HepG2 (cell line): ENCODE results near the gene HNRNPF. TPM values are rescaled to one million over a fixed set of nuclear protein-coding genes. Genes with fewer than 3 reads are reported as not detected.

Experiments used
- MIER3 ChIP-seq: IDR thresholded peaks from 2 replicates; pipeline ENCODE4 v1.6.1; 2016; ENCODE audit warnings: missing compliant biosample characterization, borderline replicate concordance
- SALL2 ChIP-seq: sonication (generic); formaldehyde crosslinking; IDR thresholded peaks from 2 replicates; pipeline ENCODE4 v1.8.1; 2023; ENCODE audit warnings: mild to moderate bottlenecking, missing genetic modification reagents, inconsistent platforms
- ZBTB33 ChIP-seq: sonication (generic); formaldehyde crosslinking; IDR thresholded peaks from 2 replicates; pipeline ENCODE4 v1.4.0; 2020; ENCODE audit warnings: missing genetic modification reagents
- ZSCAN29 ChIP-seq: sonication (generic); formaldehyde crosslinking; conservative IDR thresholded peaks from 2 replicates; pipeline ENCODE4 v1.4.0; 2020; ENCODE audit warnings: mild to moderate bottlenecking, missing genetic modification reagents
- polyA plus RNA-seq, 8 experiments: library from polyadenylated mRNA; depleted of rRNA in 3 of 8; stranded (reverse) in 7 of 8; unstranded in 1 of 8; fragments of >200 nt; fragmentation: Illumina TruSeq in 4 of 8; extraction: Trizol in 4 of 8; gene quantifications; 2 replicates each; pipeline versions ENCODE4 v1.2.1 to v1.2.3, GENCODE V29; 2011 to 2016; ENCODE audit warnings: low read depth in 4 of 8, missing spikeins in 1 of 8, mixed read lengths in 1 of 8; ENCODE audit not compliant: insufficient read depth in 1 of 8
- total RNA-seq, 5 experiments: library from RNA; depleted of rRNA; stranded (reverse); fragments of >200 nt; fragmentation: Illumina TruSeq; extraction: Trizol; gene quantifications; 2 replicates each; pipeline ENCODE4 v1.2.3, GENCODE V29; 2016; ENCODE audit warnings: low read depth in 1 of 5
- TF ChIP-seq, protein P1 (sequence below): sonication (generic); formaldehyde crosslinking; IDR thresholded peaks from 2 replicates; pipeline ENCODE4 v1.4.0; 2020; ENCODE audit warnings: missing genetic modification reagents
- TF ChIP-seq, protein P2 (sequence below): sonication (generic); formaldehyde crosslinking; conservative IDR thresholded peaks from 2 replicates; pipeline ENCODE4 v1.8.0; 2022; ENCODE audit warnings: low read depth, missing genetic modification reagents
- TF ChIP-seq, protein P3 (sequence below), 2 experiments: sonication (generic) in 1 of 2; formaldehyde crosslinking in 1 of 2; IDR thresholded peaks; 2 replicates each; pipeline versions ENCODE4 v1.4.0 to v1.6.1; 2018 to 2020; ENCODE audit warnings: missing genetic modification reagents in 2 of 2, borderline replicate concordance in 1 of 2, low read depth in 1 of 2, mild to moderate bottlenecking in 1 of 2, missing biosample characterization in 1 of 2
- TF ChIP-seq, protein P4 (sequence below): sonication (generic); formaldehyde crosslinking; IDR thresholded peaks from 2 replicates; pipeline ENCODE4 v1.4.0; 2020; ENCODE audit warnings: missing genetic modification reagents
- TF ChIP-seq, protein P5 (sequence below): sonication (generic); formaldehyde crosslinking; conservative IDR thresholded peaks from 2 replicates; pipeline ENCODE4 v1.8.0; 2022; ENCODE audit warnings: mild to moderate bottlenecking, moderate library complexity, missing genetic modification reagents

The HNRNPF gene
- total and polyA plus RNA-seq, 2 of the 13 experiments (the other 11 are each of a cell fraction or from before 2014, with no cell fraction given), result 166 to 308 TPM

DNA sequence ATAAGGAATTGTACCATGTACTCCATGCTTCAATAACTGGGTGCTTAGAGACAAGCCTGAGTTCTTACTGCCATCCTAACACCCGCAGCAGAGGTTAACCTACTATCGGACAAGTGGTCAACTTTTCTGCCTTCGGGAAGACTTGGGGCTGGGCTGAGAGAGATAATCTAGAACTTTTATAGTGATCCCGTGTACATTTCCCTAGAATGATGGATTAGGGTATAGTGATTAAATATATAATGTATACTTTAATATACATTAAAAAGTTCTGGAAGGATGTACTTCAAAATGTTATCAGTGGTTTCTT lies 12.2 kb upstream of the HNRNPF start (continued):
- TF ChIP-seq ZBTB33 (no peak), ZSCAN29 (CRISPR knock-in tag) (0 out of 2 replicates have a peak, but pooled peaks have one; percentile 5), SALL2 (CRISPR knock-in tag) (0 out of 2 replicates have a peak, but pooled peaks have one; percentile 6), MIER3 (CRISPR knock-in tag) (0 out of 2 replicates have a peak, but pooled peaks have one; percentile 1)
- TF ChIP-seq, protein P1, sequence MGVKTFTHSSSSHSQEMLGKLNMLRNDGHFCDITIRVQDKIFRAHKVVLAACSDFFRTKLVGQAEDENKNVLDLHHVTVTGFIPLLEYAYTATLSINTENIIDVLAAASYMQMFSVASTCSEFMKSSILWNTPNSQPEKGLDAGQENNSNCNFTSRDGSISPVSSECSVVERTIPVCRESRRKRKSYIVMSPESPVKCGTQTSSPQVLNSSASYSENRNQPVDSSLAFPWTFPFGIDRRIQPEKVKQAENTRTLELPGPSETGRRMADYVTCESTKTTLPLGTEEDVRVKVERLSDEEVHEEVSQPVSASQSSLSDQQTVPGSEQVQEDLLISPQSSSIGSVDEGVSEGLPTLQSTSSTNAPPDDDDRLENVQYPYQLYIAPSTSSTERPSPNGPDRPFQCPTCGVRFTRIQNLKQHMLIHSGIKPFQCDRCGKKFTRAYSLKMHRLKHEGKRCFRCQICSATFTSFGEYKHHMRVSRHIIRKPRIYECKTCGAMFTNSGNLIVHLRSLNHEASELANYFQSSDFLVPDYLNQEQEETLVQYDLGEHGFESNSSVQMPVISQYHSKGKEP, result no peak
- TF ChIP-seq, protein P2, sequence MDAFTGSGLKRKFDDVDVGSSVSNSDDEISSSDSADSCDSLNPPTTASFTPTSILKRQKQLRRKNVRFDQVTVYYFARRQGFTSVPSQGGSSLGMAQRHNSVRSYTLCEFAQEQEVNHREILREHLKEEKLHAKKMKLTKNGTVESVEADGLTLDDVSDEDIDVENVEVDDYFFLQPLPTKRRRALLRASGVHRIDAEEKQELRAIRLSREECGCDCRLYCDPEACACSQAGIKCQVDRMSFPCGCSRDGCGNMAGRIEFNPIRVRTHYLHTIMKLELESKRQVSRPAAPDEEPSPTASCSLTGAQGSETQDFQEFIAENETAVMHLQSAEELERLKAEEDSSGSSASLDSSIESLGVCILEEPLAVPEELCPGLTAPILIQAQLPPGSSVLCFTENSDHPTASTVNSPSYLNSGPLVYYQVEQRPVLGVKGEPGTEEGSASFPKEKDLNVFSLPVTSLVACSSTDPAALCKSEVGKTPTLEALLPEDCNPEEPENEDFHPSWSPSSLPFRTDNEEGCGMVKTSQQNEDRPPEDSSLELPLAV (CRISPR knock-in tag), result 0 out of 2 replicates have a peak, but pooled peaks have one; percentile 13
- TF ChIP-seq, protein P3, sequence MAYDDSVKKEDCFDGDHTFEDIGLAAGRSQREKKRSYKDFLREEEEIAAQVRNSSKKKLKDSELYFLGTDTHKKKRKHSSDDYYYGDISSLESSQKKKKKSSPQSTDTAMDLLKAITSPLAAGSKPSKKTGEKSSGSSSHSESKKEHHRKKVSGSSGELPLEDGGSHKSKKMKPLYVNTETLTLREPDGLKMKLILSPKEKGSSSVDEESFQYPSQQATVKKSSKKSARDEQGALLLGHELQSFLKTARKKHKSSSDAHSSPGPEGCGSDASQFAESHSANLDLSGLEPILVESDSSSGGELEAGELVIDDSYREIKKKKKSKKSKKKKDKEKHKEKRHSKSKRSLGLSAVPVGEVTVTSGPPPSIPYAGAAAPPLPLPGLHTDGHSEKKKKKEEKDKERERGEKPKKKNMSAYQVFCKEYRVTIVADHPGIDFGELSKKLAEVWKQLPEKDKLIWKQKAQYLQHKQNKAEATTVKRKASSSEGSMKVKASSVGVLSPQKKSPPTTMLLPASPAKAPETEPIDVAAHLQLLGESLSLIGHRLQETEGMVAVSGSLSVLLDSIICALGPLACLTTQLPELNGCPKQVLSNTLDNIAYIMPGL (CRISPR knock-in tag; IDR thresholded peaks at IDR 0.05; ENCODE audit: borderline replicate concordance in 1 of 2, low read depth in 1 of 2), result no peak
- TF ChIP-seq, protein P4, sequence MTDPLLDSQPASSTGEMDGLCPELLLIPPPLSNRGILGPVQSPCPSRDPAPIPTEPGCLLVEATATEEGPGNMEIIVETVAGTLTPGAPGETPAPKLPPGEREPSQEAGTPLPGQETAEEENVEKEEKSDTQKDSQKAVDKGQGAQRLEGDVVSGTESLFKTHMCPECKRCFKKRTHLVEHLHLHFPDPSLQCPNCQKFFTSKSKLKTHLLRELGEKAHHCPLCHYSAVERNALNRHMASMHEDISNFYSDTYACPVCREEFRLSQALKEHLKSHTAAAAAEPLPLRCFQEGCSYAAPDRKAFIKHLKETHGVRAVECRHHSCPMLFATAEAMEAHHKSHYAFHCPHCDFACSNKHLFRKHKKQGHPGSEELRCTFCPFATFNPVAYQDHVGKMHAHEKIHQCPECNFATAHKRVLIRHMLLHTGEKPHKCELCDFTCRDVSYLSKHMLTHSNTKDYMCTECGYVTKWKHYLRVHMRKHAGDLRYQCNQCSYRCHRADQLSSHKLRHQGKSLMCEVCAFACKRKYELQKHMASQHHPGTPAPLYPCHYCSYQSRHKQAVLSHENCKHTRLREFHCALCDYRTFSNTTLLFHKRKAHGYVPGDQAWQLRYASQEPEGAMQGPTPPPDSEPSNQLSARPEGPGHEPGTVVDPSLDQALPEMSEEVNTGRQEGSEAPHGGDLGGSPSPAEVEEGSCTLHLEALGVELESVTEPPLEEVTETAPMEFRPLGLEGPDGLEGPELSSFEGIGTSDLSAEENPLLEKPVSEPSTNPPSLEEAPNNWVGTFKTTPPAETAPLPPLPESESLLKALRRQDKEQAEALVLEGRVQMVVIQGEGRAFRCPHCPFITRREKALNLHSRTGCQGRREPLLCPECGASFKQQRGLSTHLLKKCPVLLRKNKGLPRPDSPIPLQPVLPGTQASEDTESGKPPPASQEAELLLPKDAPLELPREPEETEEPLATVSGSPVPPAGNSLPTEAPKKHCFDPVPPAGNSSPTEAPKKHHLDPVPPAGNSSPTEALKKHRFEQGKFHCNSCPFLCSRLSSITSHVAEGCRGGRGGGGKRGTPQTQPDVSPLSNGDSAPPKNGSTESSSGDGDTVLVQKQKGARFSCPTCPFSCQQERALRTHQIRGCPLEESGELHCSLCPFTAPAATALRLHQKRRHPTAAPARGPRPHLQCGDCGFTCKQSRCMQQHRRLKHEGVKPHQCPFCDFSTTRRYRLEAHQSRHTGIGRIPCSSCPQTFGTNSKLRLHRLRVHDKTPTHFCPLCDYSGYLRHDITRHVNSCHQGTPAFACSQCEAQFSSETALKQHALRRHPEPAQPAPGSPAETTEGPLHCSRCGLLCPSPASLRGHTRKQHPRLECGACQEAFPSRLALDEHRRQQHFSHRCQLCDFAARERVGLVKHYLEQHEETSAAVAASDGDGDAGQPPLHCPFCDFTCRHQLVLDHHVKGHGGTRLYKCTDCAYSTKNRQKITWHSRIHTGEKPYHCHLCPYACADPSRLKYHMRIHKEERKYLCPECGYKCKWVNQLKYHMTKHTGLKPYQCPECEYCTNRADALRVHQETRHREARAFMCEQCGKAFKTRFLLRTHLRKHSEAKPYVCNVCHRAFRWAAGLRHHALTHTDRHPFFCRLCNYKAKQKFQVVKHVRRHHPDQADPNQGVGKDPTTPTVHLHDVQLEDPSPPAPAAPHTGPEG (CRISPR knock-in tag), result no peak
- TF ChIP-seq, protein P5, sequence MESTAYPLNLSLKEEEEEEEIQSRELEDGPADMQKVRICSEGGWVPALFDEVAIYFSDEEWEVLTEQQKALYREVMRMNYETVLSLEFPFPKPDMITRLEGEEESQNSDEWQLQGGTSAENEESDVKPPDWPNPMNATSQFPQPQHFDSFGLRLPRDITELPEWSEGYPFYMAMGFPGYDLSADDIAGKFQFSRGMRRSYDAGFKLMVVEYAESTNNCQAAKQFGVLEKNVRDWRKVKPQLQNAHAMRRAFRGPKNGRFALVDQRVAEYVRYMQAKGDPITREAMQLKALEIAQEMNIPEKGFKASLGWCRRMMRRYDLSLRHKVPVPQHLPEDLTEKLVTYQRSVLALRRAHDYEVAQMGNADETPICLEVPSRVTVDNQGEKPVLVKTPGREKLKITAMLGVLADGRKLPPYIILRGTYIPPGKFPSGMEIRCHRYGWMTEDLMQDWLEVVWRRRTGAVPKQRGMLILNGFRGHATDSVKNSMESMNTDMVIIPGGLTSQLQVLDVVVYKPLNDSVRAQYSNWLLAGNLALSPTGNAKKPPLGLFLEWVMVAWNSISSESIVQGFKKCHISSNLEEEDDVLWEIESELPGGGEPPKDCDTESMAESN (CRISPR knock-in tag), result no peak
